Effector CD4-positive, alpha-beta T cell (primary cell): Measurements from ENCODE around the gene GFI1.
"Not testable (repeated sequence)": the region's sequence is repeated elsewhere in the genome, so short reads cannot be mapped to it uniquely, and the experiment has no call there.

Experiments
- DNase-seq: peaks from one replicate; pipeline ENCODE4 v3.0.0-alpha.2; 2020
- total RNA-seq: gene quantifications from one replicate; lab custom pipeline; 2026; lab: John Stamatoyannopoulos, UW

The GFI1 gene
- total RNA-seq: 21.4 reads per million, percentile 48 among the genes with 10 or more reads in this experiment

DNA sequence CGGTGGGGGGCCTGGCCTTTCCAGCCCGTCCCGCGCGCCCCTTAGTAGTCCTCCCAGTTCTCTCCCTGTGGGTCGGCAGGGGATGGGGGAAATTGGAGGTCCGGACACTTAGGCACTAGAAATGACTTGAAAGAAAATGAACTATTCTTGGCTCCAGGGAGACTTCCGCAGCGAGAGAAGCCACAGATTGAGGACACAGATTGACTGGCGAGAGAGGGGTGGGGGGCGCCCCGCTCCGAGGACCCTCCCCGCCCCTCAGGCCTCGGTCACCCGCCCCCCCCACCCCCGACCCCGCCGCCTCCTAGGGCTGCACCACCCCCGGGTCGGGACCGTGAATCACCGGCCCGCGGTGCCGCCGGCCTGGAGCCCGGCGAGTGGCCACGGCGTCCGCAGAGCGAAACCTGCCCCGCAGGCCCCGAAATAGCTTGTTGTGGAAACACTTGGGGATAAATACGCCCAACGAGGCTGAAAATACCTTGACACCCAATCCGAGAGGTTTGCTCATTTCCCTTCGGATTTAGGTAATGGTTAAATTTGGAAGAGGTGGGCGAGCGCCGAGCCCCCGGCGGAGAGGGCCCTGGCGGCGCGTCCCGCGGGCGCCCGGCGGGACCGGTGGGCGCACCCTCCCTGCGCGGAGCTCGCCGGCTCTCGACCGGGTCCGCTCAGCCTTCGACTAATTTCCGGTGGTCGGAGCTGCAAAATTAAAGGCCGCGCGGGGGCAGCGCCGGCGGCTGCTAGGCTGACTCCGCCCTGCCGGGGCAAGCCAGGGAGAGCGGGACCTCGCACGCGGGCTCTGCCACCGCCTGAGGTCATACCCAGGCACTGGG, at the start of gene GFI1:
Gene GFI1 (minus strand): TSS at position 675 of the 827 bp plus-strand sequence. CDS start 3,438 bp downstream, outside the sequence.
- DNase-seq: peak; percentile 45

DNA sequence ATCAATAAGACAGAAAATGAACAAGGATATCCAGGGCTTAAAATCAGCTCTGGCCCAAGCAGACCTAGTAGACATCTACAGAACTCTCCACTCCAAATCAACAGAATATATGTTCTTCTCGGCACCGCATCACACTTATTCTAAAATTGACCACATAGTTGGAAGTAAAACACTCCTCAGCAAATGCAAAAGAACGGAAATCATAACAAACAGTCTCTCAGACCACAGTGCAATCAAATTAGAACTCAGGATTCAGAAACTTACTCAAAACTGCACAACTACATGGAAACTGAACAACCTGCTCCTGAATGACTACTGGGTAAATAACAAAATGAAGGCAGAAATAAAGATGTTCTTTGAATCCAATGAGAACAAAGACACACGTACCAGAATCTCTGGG, 45.6 kb upstream of the GFI1 start:
- DNase-seq: not testable (repeated sequence)

DNA sequence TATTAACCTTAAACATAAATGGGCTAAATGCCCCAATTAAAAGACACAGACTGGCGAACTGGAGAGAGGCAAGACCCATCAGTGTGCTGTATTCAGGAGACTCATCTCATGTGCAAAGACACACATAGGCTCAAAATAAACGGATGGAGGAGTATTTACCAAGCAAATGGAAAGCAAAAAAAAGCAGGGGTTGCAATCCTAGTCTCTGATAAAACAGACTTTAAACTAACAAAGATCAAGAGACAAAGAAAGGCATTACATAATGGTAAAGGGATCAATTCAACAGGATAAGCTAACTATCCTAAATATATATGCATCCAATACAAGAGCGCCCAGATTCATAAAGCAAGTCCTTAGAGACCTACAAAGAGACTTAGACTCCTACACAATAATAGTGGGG, 45.2 kb upstream of the GFI1 start:
- not testable (repeated sequence) for DNase-seq

DNA sequence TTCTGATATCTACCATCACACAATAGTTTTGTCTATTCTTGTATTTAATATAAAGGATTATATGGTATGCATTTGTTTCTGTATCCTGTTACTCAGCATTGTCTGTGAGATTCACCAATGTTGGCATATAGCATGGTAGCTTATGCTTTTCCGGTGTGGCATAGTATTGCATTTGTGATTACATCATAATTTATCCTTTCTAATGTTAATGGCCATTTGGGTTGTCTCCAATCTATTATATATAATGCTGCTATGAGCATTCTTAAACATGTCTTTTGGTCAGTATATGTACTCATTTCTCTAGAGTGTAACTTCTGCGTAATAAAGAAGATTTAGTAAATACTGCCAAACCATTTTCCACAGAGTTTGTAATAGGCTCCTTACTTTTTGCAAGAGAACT, 40.9 kb upstream of the GFI1 start:
- DNase-seq: no peak

- not testable (repeated sequence) for DNase-seq
Measured at GRCh38 chr1:92524944-92525590, 38.3 kb upstream of the GFI1 start.

DNA sequence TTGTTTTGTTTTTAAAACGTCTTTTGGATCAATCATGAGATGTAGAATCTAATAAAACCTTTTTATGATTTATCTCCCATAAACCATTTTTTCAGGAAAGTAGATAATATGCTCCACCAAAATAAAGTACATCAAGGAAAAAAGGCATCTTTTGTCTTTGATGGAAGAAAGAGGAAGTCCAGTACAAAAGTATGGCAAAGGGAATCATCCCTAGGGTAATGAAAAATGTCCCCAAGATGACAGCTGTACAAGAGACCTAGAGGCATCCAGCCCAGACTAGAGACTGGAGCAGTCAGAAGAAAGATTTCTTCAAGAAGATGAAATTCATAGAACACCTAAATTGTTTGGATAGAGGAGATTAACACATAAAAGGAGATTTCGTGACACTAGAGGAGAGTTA, 32.3 kb upstream of the GFI1 start:
- DNase-seq: no peak

- DNase-seq: no peak
Measured at GRCh38 chr1:92516574-92516973, 29.8 kb upstream of the GFI1 start.

DNA sequence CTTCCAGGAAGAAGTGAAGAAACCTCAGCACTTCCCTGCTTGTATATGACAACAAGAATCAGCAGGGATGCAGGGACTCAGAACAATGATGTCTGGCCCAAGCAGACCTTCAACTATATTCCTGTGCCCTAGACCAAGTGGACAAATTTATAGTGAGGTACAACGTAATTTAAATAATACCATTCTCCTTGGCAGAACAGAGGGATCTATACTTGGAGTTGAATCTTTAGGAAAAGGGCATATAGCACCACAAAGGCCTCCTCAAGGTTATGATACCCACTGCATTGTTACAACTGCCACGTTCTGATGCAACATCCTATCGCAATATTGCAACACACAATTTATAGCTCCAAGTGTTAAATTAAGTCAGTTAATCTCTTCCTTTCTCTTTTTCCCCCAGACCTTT, 29.1 kb upstream of the GFI1 start:
- DNase-seq: no peak

DNA sequence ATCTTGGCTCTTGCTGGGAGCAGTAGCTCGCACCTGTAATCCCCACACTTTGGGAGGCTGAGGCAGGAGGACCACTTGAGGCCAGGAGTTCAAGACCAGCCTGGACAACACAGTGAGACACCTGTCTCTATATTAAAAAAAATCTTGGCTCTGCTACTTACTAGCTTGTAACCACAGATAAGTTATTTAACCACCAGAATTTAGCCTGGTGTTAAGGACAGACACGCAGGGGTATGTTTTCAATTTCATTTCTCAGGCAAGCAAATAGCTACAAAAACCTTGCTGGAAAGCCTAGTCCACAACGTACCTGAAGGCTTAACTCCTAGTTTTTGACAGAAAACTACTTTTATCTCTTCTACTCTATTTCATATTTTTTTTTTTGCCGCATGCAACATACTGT, 24.8 kb upstream of the GFI1 start:
- DNase-seq: no peak

- DNase-seq: no peak
Measured at GRCh38 chr1:92509619-92510018, 22.9 kb upstream of the GFI1 start.

- no peak for DNase-seq
Measured at GRCh38 chr1:92505015-92505692, 18.4 kb upstream of the GFI1 start.

DNA sequence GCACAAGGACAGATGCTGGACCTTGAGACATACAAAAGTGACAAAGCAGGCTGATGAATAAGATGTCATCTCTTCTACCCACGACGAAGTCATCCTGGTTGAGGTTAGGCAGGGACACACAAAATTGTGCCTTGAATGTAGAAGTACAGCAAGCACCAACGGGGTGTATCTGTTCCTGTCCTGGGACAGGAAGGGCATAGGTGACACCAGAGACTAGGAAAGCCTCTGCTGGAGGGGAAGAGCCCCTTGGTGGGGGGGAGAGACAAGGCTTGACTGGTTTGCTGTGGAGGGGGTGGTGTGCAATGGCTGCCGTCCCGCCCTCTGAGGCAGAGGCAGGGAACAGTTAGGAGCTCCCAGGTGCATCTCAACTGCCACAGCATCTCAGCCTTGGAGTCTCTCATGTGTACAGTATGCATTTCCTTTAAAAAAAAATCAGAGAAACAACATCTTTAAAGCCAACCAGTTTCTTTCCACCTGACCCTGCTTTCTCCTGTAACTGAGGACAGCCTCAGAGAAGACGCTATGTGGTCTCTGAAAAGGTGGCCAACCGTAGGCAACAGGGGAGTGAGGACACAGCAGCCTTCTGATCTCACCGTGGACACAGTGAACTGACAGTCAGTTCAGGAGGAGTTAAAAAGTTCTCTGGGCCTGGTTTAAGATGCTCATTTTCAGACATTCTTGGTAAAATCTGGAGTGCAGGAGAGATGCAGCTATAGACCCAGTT, 17.7 kb upstream of the GFI1 start:
- no peak for DNase-seq

- no peak for DNase-seq
Measured at GRCh38 chr1:92503926-92504285, 17.2 kb upstream of the GFI1 start.

GRCh38 chr1:92503043-92503925, 16.6 kb upstream of the GFI1 start:
- no peak for DNase-seq

GRCh38 chr1:92502247-92502646, 15.5 kb upstream of the GFI1 start:
- no peak for DNase-seq

GRCh38 chr1:92500552-92500951, 13.8 kb upstream of the GFI1 start:
- no peak for DNase-seq

DNA sequence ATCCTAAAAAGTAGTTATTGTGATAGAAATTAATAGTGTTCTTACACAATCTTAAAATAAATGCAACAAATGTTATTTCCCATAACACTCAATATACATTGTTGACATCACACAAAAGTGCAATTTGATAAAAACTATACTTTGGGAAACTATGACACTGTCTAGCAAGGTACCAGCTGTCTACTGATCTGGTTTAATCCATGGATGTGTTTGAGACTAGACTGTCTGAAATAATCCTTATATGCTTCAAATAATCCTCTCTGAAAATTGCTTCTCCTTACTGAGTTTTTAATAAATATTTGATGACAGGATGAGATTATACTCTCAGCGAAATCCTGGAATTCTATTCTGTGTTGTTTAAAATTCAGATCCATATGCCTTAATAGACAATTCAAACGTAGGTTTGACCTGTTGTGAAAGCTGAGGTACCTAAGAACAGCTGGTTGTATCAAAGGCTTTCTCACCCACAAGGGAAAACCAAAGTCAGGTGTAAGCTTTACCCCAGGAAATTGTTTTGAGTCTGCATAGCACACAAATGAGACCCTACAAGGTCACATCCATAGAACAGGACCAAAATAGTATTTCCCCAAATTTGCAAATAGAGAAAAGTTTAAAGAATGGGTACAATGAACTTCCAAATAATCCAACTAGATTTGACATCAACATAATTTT, 8.8 kb upstream of the GFI1 start:
- DNase-seq: no peak

DNA sequence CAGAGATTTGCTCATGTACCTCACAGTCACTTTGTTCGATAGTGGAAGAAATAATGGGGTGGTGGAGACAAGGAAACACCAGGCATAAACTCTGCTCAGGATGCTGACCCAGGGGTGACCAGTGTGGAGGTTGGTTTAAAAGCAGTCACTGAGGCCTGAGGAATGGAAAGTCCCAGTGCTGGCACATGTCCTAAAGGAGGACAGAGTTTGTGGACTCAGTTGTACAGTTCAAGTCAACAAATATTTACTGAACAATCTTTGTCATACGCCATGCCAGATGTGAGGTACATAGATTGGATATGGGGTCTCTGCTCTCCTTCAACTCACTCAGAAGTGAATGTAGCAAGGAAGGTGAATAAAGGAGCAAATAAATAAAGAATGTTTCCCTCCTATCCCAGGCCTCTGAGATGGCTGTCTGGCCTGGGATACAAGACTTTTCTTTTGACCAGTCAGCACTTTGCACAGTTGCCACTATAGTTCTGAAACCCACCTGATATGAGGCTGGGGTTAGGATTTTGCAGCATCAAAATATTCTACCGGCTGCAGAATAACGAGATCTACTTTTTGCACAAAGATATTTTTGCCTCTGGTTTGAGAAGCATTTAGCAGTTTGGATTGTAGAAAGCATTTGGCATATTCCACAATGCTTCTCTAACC, 7.9 kb upstream of the GFI1 start:
- no peak for DNase-seq

DNA sequence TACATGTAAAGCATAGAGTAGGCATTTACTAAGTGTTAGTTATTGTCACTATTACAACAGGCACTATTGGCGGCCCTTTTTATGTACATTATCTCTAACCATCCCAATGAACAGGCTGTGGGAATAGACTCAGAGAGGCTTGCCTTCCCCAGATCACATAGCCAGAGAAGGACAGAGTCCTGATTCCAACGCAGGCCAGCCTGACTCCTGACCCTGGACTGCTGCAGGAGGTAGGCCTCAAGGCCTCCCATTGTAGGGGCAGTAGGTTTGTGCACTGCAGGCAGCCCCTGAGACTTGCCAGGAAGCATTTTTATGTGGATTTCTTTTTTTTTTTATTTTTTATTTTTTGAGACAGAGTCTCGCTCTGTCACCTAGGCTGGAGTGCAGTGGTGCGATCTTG, 6.4 kb upstream of the GFI1 start:
- no peak for DNase-seq

DNA sequence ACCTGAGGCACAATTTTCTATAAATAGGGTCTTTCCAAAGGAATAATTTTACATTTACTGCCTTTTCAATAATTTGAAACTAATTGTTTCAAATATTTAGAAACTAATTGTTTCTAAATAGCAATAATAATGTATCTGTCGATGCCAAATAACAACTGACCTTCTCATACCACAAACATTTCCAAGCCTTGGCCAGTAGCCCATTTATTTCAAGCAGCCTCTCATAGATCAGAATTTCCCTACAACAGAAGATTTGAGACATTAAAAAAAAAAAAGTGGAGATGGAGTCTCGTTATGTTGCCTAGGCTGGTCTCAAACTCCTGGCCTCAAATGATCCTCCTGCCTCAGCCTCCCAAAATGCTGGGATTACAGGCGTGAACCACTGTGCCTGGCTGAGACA, 2.1 kb upstream of the GFI1 start:
- DNase-seq: no peak

DNA sequence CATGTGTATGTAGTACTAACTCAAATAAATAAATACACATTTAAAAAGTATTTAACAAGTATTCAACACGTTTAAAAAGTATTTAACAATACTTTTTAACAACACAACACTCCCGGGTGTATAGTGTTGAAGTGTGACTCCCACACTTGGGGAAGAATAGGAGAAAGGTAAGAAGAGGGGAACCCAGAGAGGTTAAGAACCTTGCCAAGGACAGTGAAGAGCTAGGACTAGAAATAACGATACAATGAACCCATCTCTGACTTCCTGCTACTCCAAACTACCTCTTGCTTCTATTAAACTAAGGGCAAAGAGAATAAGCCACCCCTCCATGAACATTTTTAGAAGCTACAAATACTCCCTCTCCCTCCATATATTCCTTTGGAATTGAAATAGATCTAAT, 1.7 kb upstream of the GFI1 start:
- DNase-seq: no peak
